HUES48 (cell line): ENCODE results near the gene INF2.

Source experiments
- H3K27ac ChIP-seq: one replicate; pipeline ENCODE4 v1.7.0; 2013; ENCODE audit warnings: low read depth, low read length, inconsistent platforms
- H3K27me3 ChIP-seq: 2 replicates; pipeline ENCODE4 v1.6.1; 2013; ENCODE audit warnings: mild to moderate bottlenecking, low read length; ENCODE audit not compliant: control insufficient read depth, insufficient read depth
- H3K36me3 ChIP-seq: 2 replicates; pipeline ENCODE4 v1.6.1; 2013; ENCODE audit warnings: low read length; ENCODE audit not compliant: control insufficient read depth, insufficient read depth
- H3K4me1 ChIP-seq: 2 replicates; pipeline ENCODE4 v1.6.1; 2013; ENCODE audit warnings: mild to moderate bottlenecking, low read length; ENCODE audit not compliant: control insufficient read depth, insufficient read depth
- H3K4me3 ChIP-seq: 2 replicates; pipeline ENCODE4 v1.5.1; 2013; ENCODE audit warnings: mild to moderate bottlenecking, low read depth, low read length
- H3K9ac ChIP-seq: 2 replicates; pipeline ENCODE4 v1.6.1; 2013; ENCODE audit warnings: mild to moderate bottlenecking, low read depth, low read length, moderate library complexity
- H3K9me3 ChIP-seq: 2 replicates; pipeline ENCODE4 v1.6.1; 2013; ENCODE audit warnings: low read length; ENCODE audit not compliant: control insufficient read depth, insufficient read depth

INF2 gene

DNA sequence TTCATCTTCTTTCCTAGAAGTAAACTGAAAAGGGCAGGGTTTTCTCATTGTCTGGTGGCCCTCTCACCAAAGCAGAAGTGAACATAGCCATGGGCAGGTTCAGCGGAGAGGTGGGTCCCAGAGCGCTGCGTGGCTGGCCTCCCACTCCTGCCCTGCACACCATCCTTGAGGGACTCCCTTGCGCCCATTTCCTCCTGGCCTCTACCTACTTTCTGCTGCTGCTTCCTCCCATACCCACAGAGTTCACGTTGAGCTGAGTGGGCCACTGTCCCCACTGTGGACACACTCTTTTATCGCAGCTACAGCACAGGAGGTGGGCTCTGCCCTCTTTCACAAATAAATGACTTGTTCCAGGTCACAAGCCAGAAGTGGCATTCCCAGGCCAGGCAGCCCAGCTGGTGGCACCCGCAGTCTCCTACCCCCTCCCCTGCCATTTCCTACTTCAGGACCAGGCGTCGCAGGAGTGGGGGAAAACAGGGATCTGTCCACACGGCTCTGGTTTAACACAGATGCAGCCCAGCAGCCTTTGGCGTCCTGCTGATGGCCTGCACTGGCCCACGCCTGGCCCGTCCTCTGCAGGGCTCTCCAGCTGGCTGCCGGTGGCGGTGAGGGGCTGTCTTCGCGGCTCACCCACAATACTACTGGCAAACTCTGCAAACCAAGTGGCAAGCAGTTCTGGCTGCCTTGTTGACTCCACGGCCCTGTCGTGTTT, 68.4 kb downstream of the INF2 start:
- Histone ChIP-seq H3K4me1 (peaks cover 7% of the 10 kb centered on the region; the same call in 1 of the 2 replicates), H3K4me3 (no peak overlapping the region), H3K27me3 (no peaks in the 10 kb centered on the region), H3K9ac (no peak overlapping the region), H3K9me3 (no peaks in the 10 kb centered on the region), H3K27ac (no peak overlapping the region), H3K36me3 (peaks cover 59% of the 10 kb centered on the region)

DNA sequence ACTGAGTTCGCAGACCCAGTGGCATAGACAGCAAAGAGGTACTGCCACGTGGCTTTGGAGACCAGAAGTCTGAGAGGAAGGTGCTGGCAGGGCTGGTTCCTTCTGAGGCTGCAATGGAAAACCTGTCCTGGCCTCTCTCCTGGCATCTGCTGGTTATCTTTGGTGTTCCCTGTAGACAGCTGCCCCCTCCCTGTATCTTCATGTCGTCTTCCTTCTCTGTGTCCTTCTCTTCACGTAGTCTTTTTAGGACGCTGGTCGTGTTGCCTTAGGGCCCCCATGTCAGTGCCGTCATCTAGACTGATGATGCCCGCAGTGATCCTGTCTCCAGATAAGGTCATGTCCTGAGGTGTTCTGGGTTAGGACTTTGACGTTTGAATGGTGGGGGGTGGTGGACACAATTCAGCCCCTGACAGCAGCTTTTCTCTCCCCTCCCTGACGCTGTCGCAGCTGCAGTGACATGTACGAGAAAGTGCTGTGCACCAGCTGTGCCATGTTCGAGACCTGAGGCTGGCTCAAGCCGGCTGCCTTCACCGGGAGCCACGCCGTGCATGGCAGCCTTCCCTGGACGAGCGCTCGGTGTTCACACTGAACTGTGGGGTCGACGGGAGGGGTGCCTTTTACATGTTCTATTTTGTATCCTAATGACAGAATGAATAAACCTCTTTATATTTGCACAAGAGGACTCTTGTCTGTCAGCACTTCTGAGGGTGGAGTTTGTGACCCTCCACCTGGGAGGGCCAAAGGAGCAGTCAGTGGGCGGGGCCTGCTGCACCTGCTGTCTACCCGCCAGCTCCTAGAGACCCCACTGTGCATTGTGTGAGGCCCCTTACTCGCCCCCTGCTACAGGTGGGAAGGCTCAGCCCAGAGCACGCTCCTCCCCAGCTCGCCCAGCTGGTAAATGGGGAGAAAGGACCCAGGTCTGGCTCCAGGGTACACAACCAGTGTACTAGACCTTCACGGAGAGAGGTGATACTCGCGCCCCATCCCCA, 69.9 kb downstream of the INF2 start:
- Histone ChIP-seq H3K9ac (no peak overlapping the region), H3K4me1 (peaks cover 2% of the 10 kb centered on the region; the same call in 1 of the 2 replicates), H3K27ac (no peak overlapping the region), H3K4me3 (no peak overlapping the region), H3K27me3 (no peaks in the 10 kb centered on the region), H3K9me3 (no peaks in the 10 kb centered on the region), H3K36me3 (peaks cover 59% of the 10 kb centered on the region)

DNA sequence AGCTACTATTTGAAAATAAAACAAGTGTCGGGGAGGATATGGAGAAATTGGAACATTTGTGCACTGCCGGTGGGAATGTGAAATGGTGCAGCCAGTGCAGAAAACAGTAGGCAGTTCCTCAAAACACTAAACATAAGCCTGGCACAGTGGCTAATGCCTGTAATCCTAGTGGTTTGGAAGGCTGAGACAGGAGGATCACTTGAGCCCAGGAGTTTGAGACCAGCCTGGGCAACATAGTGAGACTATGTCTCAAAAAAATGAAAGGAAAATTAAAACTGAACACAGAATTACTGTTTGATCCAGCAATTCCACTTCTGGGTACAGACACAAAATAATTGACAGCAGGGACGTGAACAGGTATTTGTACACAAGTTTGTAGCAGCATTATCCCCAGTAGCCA, 76.1 kb downstream of the INF2 start:
- Histone ChIP-seq H3K27me3 (no peaks in the 10 kb centered on the region), H3K9me3 (no peaks in the 10 kb centered on the region), H3K36me3 (0 out of 2 replicates have a peak, but pooled peaks cover 8% of the 10 kb centered on the region), H3K27ac (no peak overlapping the region), H3K9ac (no peak overlapping the region), H3K4me1 (no peaks in the 10 kb centered on the region; the same call in 1 of the 2 replicates), H3K4me3 (no peak overlapping the region)

DNA sequence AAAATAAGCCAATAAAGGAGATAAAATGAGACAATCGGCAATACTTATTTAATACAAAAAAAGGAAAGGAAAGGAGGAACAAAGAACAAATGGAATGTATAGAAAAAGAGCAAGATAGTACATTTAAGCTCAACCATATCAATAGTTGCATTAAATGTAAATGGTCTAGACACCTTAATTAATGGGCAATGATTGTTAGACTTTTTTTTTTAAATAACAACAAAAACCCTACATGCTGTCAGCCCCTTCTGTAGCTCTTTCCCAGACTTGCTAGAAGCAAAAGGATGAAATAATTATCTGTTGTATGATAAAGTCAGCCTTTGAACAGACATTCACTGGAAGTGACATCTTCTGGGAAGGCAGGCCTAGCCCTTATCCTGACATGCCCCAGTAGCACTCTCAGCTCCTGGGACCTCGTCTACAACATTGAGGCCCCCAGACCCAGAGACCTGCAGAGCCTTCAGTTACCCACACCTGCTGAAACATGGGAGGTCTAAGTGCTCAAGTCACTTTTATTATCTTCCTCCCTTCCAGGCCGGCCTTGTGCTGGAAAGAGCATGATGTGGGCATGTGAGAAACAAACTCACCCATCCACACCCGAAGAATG, 76.9 kb downstream of the INF2 start:
- H3K27me3 ChIP-seq: no peaks in the 10 kb centered on the region
- H3K4me1 ChIP-seq: no peaks in the 10 kb centered on the region; the same call in 1 of the 2 replicates
- H3K9ac ChIP-seq: no peak overlapping the region
- H3K36me3 ChIP-seq: peaks cover 15% of the 10 kb centered on the region
- peaks cover 4% of the 10 kb centered on the region for H3K9me3 ChIP-seq
- no peak overlapping the region for H3K27ac ChIP-seq
- peak overlapping the region; percentile 29; the same call in 1 of the 2 replicates for H3K4me3 ChIP-seq

DNA sequence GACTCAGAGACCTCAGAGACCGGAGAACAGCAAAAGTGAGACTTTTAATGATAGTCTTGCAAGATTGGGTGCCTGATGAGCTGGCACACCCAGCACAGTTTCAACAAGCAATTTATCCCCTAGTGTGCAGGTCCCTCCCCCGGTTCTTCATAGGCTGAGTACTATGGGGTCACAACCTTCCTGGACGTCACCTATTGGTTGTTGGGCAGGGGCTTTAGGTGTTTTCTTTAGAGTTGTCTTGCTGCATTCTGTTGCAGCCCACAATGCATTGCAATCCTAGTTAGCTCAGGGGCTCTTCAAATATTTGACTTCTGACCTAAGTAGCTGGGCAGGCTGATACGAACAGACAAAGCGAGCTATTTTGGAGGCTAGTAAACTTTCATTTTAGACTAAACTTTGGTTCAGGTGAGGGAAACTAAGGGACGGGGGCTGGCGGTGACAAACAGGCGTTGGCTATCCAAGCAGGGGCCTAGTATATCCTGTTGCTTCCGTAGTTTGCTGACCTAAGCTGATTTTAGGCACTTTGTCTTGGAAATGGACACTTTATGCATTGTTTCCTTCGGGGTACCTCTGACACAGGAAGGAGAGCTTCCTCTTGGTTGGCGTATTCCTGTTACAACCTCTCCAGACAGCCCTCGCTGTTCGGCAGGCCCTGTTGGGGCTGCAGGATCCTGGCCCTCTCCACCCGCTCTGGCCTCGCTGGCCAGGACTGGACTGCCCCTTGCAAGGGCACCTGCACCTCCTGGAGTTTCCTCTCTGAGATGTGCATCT, 77.6 kb downstream of the INF2 start:
- Histone ChIP-seq H3K36me3 (peaks cover 20% of the 10 kb centered on the region), H3K4me1 (no peaks in the 10 kb centered on the region; the same call in 1 of the 2 replicates), H3K27me3 (no peaks in the 10 kb centered on the region), H3K9me3 (peaks cover 5% of the 10 kb centered on the region), H3K9ac (no peak overlapping the region), H3K27ac (peak overlapping the region; percentile 42), H3K4me3 (peak overlapping the region; percentile 29; the same call in 1 of the 2 replicates)

DNA sequence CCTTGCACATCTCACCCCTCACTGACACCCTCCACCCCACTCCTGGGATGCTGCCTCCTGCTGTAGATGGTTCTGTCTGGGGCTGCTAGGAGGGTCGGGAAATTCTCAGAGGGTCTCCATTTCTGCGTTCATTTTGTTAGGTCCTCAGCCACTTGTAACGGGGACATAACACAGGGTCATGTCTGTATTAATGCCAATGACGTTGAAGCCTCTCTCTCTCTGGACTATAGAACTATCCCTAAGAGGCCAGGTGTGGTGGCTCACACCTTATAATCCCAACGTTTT, 78.2 kb downstream of the INF2 start:
- Histone ChIP-seq H3K27ac (no peak overlapping the region), H3K4me1 (no peaks in the 10 kb centered on the region; the same call in 1 of the 2 replicates), H3K27me3 (no peaks in the 10 kb centered on the region), H3K36me3 (peaks cover 23% of the 10 kb centered on the region), H3K4me3 (no peak overlapping the region), H3K9ac (no peak overlapping the region), H3K9me3 (peaks cover 5% of the 10 kb centered on the region)

DNA sequence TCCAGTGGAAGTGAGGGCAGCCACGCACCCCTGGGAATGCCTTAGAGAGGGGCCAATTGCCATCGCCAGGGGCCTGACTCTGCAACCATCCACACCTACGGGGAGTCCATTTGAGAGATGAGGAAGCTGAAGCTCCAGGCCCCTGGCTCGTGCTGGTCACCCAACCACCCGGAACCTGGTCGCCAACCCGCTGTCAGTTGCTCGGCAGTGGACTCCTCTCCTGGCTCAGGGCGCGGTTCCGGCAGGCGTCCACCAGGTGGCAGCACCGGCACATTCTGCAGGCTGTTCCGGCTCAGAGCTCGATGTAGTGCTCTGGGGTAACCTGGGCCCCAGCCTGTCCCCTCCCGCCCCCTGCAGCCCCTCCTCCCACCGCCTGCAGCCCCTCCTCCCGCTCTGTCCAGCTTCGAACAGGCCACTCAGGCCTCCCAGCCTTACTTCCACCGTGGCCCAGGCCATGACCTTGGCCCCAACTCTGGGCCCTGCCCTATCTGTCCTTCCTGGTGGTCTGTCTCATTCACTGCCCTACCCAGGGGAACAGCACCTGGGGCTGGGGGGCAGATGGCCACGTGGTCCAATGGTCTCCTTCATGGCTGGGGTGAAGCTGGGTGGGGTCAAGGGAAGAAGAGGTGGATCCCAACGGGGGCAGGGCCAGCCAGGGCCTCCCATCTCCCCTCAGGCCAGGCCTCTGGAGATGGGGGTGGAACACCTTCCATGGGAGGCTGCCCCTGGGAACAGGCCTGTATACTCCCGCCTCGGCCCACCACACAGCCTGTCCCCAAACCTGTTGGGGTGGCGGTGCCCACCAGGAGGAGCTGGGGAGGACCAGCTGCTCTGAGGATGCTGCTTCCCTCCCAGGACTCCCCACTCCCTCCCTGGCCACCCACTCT, 79.3 kb downstream of the INF2 start:
- Histone ChIP-seq H3K9ac (no peak overlapping the region), H3K27ac (peak overlapping the region; percentile 46)

DNA sequence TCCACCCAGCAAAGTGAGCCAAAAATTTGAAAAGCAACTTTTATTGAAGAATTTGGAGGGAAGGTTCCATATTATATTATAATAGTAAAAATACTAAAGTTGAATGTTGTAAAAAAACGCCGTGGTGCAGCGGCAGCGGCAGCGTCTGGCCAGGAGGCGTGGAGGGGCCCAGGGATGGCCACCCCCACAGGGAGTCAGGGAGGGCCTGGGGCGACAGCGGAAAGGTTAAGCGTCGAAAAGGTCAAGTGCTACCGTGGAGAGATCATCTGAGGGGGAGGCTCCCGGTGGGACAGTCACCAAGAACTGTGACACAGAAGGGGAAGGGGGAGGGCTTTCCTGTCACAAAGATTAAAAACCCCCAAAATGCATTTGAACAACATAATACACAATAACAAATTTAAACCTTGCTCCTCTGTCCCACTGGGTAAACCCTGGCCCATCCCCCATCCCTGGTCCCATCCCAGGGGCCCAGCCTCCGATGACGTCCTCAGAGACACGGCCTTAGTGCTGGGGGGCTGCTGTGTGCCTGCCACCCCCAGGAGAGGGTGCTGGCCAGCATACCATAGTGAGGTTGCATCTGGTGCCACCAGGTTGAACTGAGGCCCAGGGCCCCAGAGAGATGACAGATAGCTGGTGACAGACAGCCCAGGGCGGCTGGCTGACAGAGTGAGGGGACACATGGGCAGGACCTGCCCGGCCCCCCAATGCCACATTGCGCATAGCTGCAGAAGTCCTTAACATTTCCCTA, 80.1 kb downstream of the INF2 start:
- Histone ChIP-seq H3K36me3 (peaks cover 32% of the 10 kb centered on the region), H3K27ac (no peak overlapping the region), H3K4me1 (no peaks in the 10 kb centered on the region; the same call in 1 of the 2 replicates), H3K9me3 (peaks cover 5% of the 10 kb centered on the region), H3K4me3 (no peak overlapping the region), H3K27me3 (no peaks in the 10 kb centered on the region), H3K9ac (no peak overlapping the region)

More for the DNA sequence above, 79.3 kb downstream of the INF2 start:
- Histone ChIP-seq H3K9me3 (peaks cover 5% of the 10 kb centered on the region), H3K27me3 (no peaks in the 10 kb centered on the region), H3K36me3 (peaks cover 32% of the 10 kb centered on the region), H3K4me3 (peak overlapping the region; percentile 27; the same call in 1 of the 2 replicates), H3K4me1 (no peaks in the 10 kb centered on the region; the same call in 1 of the 2 replicates)

DNA sequence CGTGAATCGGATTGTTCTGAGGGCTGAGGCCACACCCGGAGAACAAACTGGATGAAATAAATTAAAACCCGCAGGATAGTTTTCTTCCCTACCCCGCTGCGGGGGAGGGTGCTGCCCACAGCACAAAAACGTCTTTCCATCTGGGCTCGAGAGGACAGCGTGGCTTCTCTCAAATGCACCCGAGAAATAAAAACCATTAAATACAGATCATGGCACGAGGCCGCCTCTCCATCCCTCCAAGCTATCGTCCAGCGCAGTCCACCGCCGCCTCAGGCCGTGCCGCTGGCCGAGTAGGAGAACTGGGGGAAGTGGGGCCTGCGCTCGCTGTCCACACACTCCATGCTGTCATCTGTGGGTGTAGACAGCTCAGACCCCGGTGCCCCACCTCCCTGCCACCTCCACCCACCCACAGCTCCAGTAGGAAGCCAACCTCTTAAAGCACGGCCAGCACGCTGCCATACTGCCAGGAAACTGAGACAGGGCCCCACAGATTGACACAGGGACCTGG, 80.7 kb downstream of the INF2 start:
- H3K4me3 ChIP-seq: no peak overlapping the region
- peaks cover 33% of the 10 kb centered on the region for H3K36me3 ChIP-seq
- no peak overlapping the region for H3K27ac ChIP-seq
- no peaks in the 10 kb centered on the region; the same call in 1 of the 2 replicates for H3K4me1 ChIP-seq
- H3K9me3 ChIP-seq: peaks cover 5% of the 10 kb centered on the region
- H3K27me3 ChIP-seq: no peaks in the 10 kb centered on the region
- H3K9ac ChIP-seq: no peak overlapping the region
